HCT116 (cell line): ENCODE measurements around the gene HTT-AS. TPM values are rescaled to one million over a fixed set of nuclear protein-coding genes. Genes with fewer than 3 reads are reported as not detected.
A peak's percentile ranks its signal among the peaks of the same experiment; 100 is the strongest.
"Not testable (repeated sequence)": the region's sequence is repeated elsewhere in the genome, so short reads cannot be mapped to it uniquely, and the experiment has no call there.

Source experiments
- ATAC-seq: fragments of 200-7000 bp; cut with Tn5 transposase; 2 replicates; pipeline ENCODE4 v1.9.1; 2020; ENCODE audit warnings: mild to moderate bottlenecking, moderate library complexity
- BruUV-seq: library from RNA; stranded (reverse); fragments of 400-500 nt; replicated peaks from 2 replicates; lab custom pipeline; 2021; lab: Mats Ljungman, UMichigan
- CTCF ChIA-PET: fragments of 300-600 bp; sonication (Branson Sonifier 250); formaldehyde crosslinking; loops from one replicate; lab custom pipeline; 2021; ENCODE audit warnings: antibody characterized with exemption; lab: Charles Lee
- POLR2A ChIA-PET: fragments of 300-600, 350-600 bp; sonication (Branson Sonifier 250); formaldehyde crosslinking; loops from one replicate; lab custom pipeline; 2021; ENCODE audit warnings: antibody characterized with exemption; lab: Charles Lee
- RAD21 ChIA-PET, 2 experiments: fragments of 300-600 bp; sonication (Branson Sonifier 250); formaldehyde crosslinking; loops; one replicate each; lab custom pipeline; 2023; ENCODE audit warnings: low total read pairs in 2 of 2; ENCODE audit not compliant: uncharacterized antibody in 2 of 2, unreplicated experiment in 2 of 2, low non-redundant PET in 1 of 2; lab: Charles Lee
- DNase-seq: peaks from one replicate; pipeline ENCODE4 v3.0.0-alpha.2; 2010; ENCODE audit warnings: low read depth, low spot score
- H2AFZ ChIP-seq: fragments of 200-600 bp; shearing (Covaris generic), sonication (generic); 2 replicates; pipeline ENCODE4 v1.6.1; 2017; ENCODE audit warnings: low read depth, mixed run types, mixed read lengths, antibody characterized with exemption, low read length; ENCODE audit not compliant: poor library complexity, severe bottlenecking
- H3K27ac ChIP-seq: 2 replicates; pipeline ENCODE4 v1.5.1; 2012; ENCODE audit warnings: low read depth, low read length
- H3K27me3 ChIP-seq: fragments of 200-600 bp; sonication (generic); 2 replicates; pipeline ENCODE4 v1.6.1; 2016; ENCODE audit warnings: mixed run types, low read length, mixed read lengths; ENCODE audit not compliant: insufficient read depth
- H3K36me3 ChIP-seq, 2 experiments: fragments of 200-500 bp in 1 of 2; fragments of 200-600 bp in 1 of 2; sonication (Bioruptor generic) in 1 of 2; sonication (generic) in 1 of 2; 2 replicates each; pipeline versions ENCODE4 v1.5.1 to v1.6.1; 2014 to 2016; ENCODE audit warnings: low read length in 2 of 2, inconsistent platforms in 1 of 2, mixed read lengths in 1 of 2, mixed run types in 1 of 2; ENCODE audit not compliant: insufficient read depth in 2 of 2, control insufficient read depth in 1 of 2
- H3K4me1 ChIP-seq, 2 experiments: fragments of 200-600 bp in 1 of 2; sonication (generic) in 1 of 2; 2 replicates each; pipeline versions ENCODE4 v1.5.1 to v1.6.1; 2012 to 2017; ENCODE audit warnings: low read length in 2 of 2, inconsistent platforms in 1 of 2, mild to moderate bottlenecking in 1 of 2, mixed read lengths in 1 of 2, mixed run types in 1 of 2, moderate library complexity in 1 of 2; ENCODE audit not compliant: insufficient read depth in 2 of 2, control insufficient read depth in 1 of 2
- H3K4me2 ChIP-seq: fragments of 200-600 bp; sonication (generic); 2 replicates; pipeline ENCODE4 v1.6.1; 2017; ENCODE audit warnings: mixed run types, low read length, mixed read lengths
- H3K4me3 ChIP-seq, 2 experiments: fragments of 200-600 bp in 1 of 2; sonication (generic) in 1 of 2; replicated peaks in 1 of 2; 2 replicates each; pipeline ENCODE4 v1.5.1; 2011 to 2016; ENCODE audit warnings: low read length in 2 of 2, control low read depth in 1 of 2, low read depth in 1 of 2, mild to moderate bottlenecking in 1 of 2, mixed read lengths in 1 of 2, mixed run types in 1 of 2
- H3K79me2 ChIP-seq: fragments of 200-600 bp; sonication (generic); 2 replicates; pipeline ENCODE4 v1.6.1; 2017; ENCODE audit warnings: mild to moderate bottlenecking, mixed run types, low read length, moderate library complexity, mixed read lengths; ENCODE audit not compliant: insufficient read depth
- H3K9ac ChIP-seq: fragments of 200-600 bp; sonication (generic); 2 replicates; pipeline ENCODE4 v1.6.1; 2016; ENCODE audit warnings: low read length, mixed read lengths
- H3K9me2 ChIP-seq: fragments of 200-600 bp; sonication (generic), shearing (Covaris generic); 2 replicates; pipeline ENCODE4 v1.6.1; 2017; ENCODE audit warnings: mixed run types, mild to moderate bottlenecking, moderate library complexity; ENCODE audit not compliant: insufficient read depth
- H3K9me3 ChIP-seq, 2 experiments: fragments of 200-500 bp in 1 of 2; fragments of 200-600 bp in 1 of 2; sonication (Bioruptor generic) in 1 of 2; sonication (generic) in 1 of 2; 2 replicates each; pipeline ENCODE4 v1.6.1; 2014 to 2017; ENCODE audit warnings: low read length in 2 of 2, mixed read lengths in 2 of 2, inconsistent platforms in 1 of 2, low read depth in 1 of 2, mild to moderate bottlenecking in 1 of 2, mixed run types in 1 of 2, moderate library complexity in 1 of 2; ENCODE audit not compliant: control insufficient read depth in 1 of 2, insufficient read depth in 1 of 2
- H4K20me1 ChIP-seq: fragments of 200-600 bp; sonication (generic), shearing (Covaris generic); 2 replicates; pipeline ENCODE4 v1.6.1; 2017; ENCODE audit warnings: mixed run types, mild to moderate bottlenecking, moderate library complexity; ENCODE audit not compliant: insufficient read depth
- CBX3 ChIP-seq: IDR thresholded peaks from 2 replicates; pipeline ENCODE4 v1.6.1; 2012; ENCODE audit warnings: low read depth
- intact Hi-C: fragments of 100-400 bp; cut with micrococcal nuclease; formaldehyde crosslinking; loops from 2 replicates; pipeline ENCODE4 v1.10.0; 2022
- total RNA-seq: library from RNA; stranded (reverse); gene quantifications from one replicate; pipeline ENCODE4 v1.2.1, GENCODE V29; 2021; ENCODE audit not compliant: unreplicated experiment
- TF ChIP-seq, protein P1 (sequence below): IDR thresholded peaks from 2 replicates; pipeline ENCODE4 v1.6.1; 2012

Gene HTT-AS
- total RNA-seq, 1 experiment from 2014 or later, result not detected

- Histone ChIP-seq H3K9ac (no peak overlapping the region), H3K27me3 (no peaks in the 10 kb centered on the region), H3K9me3 (peaks cover 7 to 17% of the 10 kb centered on the region in 2 experiments; a peak in 1 of 4 replicates), H3K79me2 (no peaks in the 10 kb centered on the region), H3K4me3 (no peak overlapping the region), H3K27ac (no peak overlapping the region), H2AFZ (no peak overlapping the region), H4K20me1 (no peaks in the 10 kb centered on the region), H3K4me1 (no peaks in the 10 kb centered on the region), H3K36me3 (no peaks in the 10 kb centered on the region), H3K9me2 (no peaks in the 10 kb centered on the region; the same call in 1 of the 2 replicates), H3K4me2 (no peak overlapping the region)
- DNase-seq (peak; percentile 4), ATAC-seq (no peak)
- peak; percentile 15; the same call in 1 of the 2 replicates for TF ChIP-seq CBX3
- TF ChIP-seq, protein P1, sequence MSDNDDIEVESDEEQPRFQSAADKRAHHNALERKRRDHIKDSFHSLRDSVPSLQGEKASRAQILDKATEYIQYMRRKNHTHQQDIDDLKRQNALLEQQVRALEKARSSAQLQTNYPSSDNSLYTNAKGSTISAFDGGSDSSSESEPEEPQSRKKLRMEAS, result no peak
- ChIA-PET CTCF (no interaction called here), POLR2A (no interaction called here), RAD21 (no interaction called here)
- BruUV-seq, result no TSS peak
- intact Hi-C loops, result no loop called here
These were observed 20.1 kb downstream of the HTT-AS start for GRCh38 chr4:3054169-3054759.

GRCh38 chr4:3051141-3051897, 23.0 kb downstream of the HTT-AS start:
- H3K4me3 ChIP-seq, intact Hi-C loops, H3K27ac ChIP-seq, H3K9me2 ChIP-seq, H2AFZ ChIP-seq, H3K27me3 ChIP-seq, ATAC-seq, H4K20me1 ChIP-seq, H3K4me1 ChIP-seq, DNase-seq, POLR2A ChIA-PET, H3K4me2 ChIP-seq, H3K36me3 ChIP-seq, H3K9ac ChIP-seq, BruUV-seq, H3K79me2 ChIP-seq, RAD21 ChIA-PET, CTCF ChIA-PET: not testable (repeated sequence)
- H3K9me3 ChIP-seq, result peaks cover 1 to 16% of the 10 kb centered on the region in 2 experiments; a peak in 1 of 4 replicates
